NCI-H2196 treated with DMSO at 0.1 percent for 48 hours (cell line): ENCODE data around the gene MSI2.

Experiments used
- DNase-seq: peaks from one replicate; lab custom pipeline; 2025; ENCODE audit not compliant: unreplicated experiment; lab: John Stamatoyannopoulos, UW

The MSI2 gene

DNA sequence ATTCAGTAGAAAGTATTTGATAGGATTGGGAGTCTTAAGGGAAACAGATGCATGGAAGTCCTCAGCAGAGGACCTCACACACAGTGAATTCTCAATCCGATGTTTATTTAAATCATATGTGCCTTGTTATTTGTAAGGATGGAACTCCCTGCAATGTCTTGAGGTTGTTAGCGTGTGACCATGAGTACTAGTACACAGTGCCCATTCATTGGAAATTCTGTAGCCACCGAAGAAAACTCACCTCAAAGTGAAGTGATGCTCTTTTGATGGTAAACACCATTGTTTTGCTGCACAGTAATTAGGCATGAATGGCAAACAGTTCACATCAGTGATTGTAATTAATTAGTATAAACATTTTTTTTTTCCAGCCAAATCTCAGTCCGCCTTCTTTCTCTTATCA is 173.6 kb downstream of the MSI2 start:
- no peak for DNase-seq

DNA sequence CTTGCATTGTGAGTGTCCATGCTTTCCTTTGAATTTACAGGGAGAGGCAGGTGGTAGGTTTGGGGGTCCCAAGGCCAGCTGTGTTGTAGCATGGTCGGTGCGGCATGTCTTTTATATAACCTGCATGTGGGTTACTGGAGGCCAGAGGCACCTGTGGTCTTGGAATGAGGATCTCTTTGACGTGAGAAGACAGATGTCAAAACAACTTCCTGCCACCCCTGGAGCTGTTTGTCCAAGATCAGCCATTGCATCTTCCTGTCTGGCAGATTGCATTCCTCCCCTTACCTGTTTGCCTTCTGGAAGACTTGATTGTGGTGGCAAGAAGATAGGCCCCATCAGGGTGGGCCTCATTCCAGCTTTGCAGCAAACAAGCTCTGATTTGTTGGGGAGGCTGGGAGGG is 175.1 kb downstream of the MSI2 start:
- DNase-seq = no peak

DNA sequence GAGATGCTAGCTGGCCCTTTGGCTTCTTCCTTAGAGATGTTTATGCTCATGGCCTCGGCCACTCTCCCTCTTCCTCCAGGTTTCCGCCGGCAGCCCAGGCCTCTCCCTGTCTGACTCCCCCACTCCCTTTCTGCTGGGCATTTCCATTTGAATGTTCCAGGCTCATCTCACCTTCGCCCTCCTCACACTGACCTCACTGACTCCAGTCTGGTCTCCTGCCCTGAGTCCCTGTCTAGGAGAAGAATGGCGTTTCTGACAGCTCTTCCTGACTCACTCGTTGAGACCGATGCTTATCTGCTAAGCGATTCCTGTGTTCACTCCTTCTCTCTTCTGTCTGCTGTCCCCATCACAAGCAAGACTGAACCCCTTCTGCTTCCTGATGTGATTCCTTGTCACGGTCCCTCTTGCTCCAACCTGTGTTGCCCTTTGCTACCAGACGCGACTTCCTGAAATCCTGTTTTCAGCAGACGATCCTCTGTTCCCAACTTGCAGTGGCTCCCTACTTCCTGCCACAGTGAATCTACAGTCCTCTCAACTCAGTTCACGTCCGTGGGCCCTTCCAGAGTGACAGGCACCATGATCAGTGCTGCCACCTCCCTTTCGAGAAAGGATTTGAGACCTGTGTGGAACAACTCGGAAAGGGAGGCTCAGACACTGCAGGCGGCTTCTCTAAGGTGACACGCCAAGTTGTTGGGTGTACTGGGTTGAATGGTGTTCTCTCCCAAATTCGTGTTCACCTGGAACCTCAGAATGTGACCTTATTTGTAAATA is 176.4 kb downstream of the MSI2 start:
- no peak for DNase-seq

DNA sequence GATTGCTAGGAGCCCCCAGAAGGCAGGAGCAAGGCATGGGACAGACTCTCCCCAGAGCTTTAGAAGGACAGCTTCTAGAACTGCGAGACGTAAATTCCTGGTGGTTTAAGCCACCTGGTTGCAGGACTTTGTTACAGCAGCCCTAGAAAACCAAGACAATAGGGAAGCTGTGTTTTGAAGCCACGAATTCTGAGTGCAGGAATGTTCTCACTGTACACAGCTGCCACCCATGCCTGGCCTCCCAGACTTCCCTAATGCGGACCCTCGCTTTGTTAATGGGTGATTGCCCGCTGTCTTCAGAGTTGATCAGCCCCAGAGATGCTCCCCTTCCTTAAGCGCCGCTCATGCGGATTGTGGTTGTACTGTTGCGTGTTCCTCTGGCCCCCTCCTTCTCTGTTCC is 177.1 kb downstream of the MSI2 start:
- no peak for DNase-seq

DNA sequence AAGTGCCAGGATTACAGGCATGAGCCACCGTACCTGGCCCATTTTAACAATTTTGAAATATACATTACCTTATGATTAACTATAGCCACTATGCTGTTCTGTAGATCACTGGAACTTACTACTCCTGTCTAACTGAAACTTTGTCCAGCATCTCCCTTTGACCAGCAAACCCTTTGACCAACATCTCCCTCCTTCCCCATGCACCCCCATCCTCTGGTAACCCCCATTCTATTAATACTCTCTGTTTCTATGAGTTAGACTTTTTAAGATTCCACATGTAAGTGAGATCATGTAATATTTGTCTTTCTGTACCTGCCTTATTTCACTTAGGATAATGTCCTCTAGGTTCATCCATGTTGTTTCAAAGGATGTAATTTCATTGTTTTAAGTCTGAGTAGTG is 178.0 kb downstream of the MSI2 start:
- no peak for DNase-seq

DNA sequence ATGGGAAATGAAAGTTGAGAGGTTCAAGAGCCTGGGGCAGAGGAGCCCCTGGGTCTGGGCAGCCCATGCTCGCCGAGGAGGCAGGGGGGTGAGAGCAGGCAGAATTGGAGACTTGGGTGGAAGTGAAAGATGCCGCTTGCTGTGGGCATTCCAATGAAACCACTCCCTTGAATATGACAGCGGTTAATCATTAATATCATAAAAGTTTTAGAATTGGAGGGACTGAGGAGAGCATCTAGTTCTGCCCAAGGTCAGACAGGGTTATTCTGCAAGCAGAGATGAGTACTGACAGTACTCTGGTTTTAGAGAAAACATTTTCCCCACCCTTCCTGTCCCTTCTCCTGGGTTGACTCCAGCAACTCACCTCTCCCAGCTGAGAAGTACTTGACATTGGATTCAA is 180.2 kb downstream of the MSI2 start:
- DNase-seq = no peak

DNA sequence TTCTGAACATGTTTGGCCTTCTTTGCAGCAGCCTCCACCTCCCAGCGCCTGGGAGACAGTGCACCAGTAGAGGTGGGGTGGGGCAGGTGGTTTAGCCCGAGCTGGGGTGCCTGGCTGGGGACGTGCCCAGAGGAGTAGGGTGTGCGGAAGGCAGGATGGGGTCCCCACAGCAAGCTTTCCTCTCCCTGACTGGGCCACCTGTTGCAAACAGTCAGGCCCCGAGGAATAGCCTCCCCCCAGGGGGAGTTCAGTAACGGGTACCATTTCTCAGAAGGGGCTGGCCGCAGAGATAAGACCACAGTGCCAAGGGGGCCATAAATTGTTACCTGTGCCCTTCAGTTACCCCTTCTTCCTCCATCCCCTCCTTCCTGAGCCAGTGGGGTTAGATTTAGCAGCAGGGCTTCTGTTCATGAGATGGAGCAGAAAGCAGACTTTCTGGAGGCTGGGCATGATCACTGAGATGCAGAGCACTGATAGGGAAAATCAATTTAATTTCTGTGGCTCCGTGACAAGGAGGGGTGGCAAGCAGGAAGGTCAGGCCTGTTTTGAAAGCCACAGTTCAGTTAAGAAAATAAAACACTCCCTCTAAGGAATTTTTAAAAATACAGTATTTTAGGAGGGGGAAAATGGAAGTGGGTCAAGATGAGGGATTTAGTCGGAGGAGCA is 181.9 kb downstream of the MSI2 start:
- DNase-seq = no peak

DNA sequence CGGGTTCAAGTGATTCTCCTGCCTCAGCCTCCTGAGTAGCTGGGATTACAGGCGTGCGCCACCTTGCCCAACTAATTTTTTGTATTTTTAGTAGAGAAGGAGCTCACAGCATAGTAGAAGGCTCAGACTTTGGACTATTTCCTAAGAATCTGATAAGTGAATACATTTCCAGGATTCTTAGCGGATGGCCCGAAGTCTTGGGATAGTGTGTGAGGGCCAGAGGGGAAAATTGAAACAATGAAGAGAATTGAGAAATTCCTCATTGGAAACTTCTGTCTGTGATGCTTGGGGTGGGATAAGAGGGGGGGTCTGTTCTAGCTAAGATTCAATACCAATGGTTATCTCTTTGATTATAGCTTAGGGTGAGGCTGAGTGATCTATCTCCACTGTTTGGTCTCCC is 183.3 kb downstream of the MSI2 start:
- no peak for DNase-seq

DNA sequence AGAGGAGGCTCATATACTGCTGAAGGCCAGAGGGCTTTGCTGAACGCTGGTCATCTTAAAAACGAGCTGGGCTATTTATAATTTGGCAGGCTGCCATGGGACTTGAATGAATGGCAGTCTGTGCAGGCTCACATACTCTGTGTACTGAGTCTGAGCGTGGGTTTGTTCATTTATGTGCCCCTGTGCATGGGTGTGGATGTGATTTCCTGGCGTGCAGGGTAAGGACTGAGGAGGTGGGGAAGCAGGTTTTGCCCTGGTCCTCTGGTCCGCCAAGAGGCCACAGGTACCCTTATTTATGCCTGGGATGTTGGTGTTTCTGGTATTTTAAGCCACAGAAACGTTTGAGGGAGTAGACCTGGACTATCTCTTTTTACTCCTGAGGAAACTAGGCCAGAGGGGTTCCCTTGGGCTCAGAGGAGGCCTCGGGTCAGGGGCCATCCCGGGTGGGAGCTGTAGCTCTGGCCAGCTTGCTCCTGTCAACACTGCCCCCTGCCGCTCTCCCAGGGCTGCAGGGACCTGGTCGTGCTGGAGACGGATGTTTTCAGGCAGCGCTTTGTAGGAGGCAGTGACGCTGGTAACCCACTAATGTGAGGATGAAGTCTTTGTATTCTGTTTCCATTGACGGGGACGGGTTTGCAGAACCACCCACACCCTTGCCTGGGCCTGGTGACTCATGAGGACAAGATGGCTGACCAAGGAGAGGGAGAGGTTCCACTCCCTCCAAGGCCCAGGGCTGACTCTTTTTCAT is 184.4 kb downstream of the MSI2 start:
- no peak for DNase-seq

DNA sequence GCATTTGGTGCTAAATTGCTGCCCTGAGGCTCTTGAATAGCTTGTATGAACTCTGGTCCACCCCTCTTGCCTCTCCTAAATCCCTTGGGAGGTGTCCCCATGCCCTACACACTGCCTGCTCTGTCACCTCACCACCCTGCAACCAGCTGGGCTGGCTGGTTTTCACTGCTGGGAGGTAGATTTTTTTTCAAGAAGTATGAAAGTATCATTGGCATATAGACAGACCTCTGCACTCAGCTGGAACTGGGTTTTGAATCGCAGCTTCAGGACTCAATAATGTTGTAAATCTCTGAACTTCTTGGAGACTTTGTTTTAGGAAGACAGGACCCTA is 184.9 kb downstream of the MSI2 start:
- DNase-seq = no peak

DNA sequence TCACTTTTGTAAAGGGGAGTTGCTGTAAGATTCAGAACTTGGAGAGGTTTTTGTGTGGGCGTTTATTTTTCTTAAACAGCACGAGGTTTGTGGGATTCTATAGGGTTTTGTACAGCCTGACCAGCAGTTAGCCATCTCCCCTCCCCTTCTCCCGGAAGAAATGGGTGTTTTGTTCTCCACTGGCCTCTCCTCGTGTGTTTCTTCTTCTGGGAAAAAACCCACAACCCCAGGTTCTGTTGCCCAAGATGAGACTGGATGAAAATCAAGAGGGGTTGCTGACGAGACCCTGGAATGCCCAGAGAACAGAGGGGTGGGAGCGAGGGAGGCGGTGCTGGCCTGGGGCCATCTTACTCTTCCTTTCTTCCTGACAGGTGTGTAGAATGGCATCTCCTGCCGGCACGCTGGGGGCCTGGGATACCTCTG is 186.1 kb downstream of the MSI2 start:
- no peak for DNase-seq

DNA sequence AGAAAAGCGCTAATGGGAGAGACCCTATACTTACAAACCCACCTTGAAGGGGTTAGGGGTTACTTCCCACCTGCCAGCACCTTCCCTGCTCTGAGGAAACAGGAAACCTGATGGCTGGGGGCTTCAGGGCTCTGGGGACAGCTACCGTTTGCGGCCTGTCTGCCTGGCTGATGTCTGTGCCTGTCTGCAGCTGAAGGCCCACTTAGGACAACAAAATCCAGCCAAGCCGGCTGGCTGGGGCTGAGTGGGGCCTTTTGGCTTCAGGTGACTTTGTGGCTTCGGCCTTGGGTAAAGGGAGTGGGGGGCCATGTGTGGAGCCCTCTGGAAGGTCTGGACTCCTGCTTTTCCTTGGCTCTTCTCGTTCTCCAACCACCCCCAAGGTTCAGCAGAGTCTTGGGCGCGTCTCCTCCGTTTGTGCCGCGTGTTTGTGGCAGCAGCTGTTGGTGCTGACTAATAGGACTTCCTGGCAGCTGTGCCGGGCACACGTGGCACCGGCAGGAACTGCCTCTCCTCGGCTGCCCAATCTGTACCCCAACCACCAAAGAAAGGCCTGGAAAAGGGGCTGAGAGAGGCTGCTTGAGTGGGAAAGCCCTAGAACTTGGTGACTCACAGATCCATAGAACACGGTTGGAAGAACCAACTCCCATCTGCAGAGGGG is 186.7 kb downstream of the MSI2 start:
- DNase-seq = no peak

DNA sequence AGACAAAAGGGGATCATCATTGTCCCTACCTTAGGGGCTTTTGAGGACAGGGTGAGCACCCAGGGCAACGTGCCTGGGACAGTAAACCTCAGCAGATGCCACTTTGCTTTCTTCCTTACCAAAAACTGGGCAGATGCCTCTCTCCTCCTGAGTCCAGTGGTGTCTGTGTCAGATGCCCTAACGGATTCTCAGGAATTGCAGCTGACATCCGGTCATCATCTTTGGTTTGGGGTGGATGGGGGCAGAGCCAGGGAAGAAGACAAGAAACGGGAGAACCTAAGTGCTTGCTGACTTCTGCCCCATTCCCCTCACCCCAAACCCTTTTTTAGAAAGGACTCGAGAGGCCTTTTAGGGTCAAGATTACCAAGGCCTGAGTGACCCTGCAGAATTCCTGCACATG is 187.5 kb downstream of the MSI2 start:
- DNase-seq = no peak

DNA sequence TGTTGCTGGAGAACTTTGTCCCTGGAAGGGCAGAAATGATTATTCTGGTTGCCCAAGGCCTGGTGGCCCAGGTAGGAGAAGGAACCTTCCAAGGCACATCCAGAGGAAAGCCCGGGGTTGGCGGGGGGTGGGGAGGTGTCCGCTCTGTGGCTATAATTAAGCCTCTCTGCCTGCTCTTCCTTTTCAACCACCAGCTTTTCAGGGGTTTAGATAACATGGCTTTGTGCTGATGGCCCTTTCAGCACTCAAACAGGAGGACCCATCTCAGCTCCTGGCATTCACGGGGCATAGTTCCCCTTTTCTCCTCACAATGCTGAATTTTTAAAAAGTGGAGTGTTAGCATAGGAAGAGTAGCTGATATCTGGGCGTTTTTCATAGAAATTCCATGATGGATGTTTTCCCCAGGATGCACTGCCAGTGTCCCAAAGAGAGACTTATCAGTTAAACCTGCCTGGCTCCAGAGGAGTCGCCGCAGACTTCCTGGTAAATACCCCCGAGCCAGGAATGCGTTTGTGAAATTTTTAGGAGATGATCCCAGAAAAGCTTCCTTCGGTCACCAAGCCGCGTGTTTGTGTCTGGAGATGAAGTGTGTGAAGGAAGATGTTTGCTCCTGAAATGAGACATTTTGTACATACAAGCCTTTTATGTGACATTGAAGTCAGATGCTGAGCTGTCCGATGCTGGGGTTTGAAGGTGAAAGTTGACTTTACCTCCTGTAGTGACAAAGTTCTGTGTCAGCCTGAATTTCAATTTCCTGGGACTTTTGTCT is 188.5 kb downstream of the MSI2 start:
- no peak for DNase-seq

DNA sequence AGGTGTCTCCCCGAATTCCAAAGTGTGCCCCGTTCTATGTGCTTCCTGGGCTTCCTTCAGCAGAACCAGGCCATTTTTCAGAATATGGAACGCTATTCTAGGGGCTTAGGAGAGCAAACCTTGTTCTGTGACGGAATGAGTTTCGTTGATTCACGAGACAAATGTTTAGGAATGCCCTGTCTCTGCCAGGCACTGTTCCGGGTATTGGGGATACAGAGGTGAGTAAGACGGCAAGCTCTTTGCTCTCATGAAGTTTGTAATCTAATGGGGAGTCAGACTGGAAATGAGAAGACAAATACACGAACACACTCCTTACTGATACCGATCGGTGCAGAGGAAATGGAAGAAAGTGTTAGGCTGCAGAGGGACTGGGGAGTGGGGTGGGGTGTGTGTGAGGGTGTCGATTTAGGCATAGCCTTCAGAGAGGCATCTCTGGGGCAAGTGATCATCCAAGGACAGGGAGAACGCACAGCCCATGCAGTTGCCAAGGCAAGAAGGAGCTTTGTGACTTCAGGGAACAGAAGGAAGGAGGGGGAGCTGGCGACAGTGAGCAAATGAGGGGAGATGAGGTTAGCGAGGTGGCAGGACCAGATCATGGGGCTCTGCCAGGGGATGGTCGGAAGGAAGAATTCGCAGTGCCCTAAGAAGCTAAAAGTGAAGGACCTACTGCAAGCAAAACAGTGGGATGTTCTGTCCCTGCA is 189.6 kb downstream of the MSI2 start:
- no peak for DNase-seq

DNA sequence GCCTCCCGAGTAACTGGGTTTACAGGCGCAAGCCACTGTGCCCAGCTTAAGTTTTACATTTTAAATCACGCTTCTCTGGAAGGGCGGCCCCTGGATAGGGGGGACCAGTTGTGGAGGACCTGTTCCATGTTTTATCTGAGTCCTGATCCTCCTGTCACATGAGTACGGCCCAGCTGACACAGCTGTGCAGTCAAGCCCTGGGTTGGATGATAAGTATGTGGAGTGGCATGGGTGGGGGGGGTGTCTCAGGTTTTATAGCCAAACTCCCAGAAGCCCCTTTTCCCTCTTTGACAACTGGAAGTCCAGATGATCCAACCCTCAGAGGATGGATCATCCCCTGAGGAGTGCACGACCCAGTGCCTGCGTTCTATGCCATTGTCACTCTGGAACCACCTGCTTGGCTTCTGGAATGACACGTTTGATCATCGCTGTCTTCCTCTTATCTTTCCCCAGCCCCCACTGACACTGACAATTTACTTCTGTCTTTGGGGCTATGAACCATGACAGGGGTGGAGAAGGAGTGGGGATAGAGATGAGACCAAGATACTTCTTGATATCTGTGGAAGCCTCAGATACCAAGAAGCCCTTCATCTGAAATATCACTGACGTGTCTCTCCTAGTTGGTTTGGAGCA is 191.2 kb downstream of the MSI2 start:
- DNase-seq = no peak

DNA sequence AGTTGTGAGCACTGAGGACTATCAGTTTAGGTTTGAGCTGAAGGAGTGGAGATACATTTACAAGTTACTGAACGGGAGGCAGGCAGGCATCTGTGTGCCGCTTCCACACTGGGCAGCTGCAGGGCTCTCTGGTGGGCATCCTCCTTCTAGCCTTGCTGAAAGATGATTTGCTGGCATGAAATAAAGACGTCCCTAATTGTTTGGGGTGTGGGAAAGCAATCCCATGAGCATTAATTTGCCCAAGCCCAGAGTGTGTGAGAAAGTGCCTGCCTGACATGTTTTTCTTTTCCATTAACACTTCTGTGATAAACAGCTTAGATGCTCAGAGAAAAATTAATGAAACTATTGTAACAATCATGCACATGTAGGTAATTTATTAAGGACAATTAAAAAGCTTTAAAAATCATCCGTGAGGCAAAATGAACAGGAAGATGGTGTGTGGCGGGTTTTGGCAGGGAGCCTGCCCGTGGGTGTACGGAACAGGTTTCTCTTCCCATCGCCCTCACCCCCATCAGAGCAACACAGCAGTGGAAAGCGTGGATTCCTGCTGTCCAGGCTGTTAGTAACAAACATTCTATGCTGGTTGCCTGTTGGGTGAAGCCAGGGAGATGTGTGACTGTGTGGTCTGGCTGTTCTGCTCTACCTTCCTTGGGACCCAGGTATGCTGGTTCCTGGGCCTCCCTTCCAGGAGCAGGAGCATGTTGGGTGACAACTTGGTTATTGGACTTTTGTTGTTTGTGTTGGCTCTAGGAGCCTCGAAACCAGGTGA is 191.9 kb downstream of the MSI2 start:
- no peak for DNase-seq

DNA sequence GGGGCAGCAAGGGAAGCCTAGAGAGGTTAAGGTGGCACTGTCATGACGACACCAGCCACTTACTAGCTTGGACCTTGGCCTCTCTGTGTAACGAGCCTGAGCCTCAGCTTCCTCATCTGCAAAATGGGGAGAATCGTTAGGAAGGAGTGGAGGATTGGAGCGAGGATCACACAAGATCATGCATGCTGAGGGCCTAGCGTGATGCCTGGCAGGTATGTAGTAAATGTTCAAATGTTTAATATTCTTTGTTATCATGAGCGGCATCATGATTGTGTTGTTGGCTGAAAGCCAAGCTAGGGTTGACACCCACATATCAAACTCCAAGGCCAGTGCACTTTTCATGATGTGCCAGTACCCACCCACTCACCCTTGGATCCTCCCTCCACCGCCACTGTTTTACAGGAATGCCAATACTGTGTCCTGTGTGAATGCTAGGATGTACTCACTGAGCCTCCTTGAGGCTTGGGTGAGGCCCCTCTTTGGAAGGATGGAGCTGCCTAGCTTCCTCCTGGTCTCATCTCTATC is 192.5 kb downstream of the MSI2 start:
- DNase-seq = no peak

DNA sequence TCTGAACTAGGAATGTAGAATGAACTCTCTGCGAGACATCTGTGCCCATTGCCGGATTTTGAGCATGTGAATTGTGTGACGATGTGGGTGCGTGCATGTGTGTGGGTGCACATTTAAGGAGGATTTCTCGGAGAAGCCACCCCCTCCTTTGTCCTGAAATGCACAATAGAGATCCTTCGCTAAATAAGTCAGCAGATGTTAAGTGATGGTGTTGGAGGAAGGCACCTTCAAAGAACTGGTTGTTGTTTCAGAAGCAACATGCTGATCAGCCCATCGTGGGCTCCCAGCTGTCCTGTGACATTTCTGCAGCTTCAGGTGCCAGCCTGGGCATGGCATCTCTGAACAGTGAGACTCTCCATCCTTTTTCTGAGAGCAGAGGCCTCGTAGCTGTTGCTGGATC is 194.9 kb downstream of the MSI2 start:
- no peak for DNase-seq
